ENCODE data around the gene HIP1. TPM values are rescaled to one million over a fixed set of nuclear protein-coding genes. Genes with fewer than 3 reads are reported as not detected.
A peak's percentile ranks its signal among the peaks of the same experiment; 100 is the strongest.

The HIP1 gene
- total and polyA plus RNA-seq, 9 of the 15 experiments (the other 6 are each of a cell fraction or from before 2014, with no cell fraction given) = 2.4 to 13.7 (median 9.5) TPM

GRCh38 chr7:75738975-75739795, 444 bp upstream of the HIP1 start (continued):
- TF ChIP-seq, protein P1, sequence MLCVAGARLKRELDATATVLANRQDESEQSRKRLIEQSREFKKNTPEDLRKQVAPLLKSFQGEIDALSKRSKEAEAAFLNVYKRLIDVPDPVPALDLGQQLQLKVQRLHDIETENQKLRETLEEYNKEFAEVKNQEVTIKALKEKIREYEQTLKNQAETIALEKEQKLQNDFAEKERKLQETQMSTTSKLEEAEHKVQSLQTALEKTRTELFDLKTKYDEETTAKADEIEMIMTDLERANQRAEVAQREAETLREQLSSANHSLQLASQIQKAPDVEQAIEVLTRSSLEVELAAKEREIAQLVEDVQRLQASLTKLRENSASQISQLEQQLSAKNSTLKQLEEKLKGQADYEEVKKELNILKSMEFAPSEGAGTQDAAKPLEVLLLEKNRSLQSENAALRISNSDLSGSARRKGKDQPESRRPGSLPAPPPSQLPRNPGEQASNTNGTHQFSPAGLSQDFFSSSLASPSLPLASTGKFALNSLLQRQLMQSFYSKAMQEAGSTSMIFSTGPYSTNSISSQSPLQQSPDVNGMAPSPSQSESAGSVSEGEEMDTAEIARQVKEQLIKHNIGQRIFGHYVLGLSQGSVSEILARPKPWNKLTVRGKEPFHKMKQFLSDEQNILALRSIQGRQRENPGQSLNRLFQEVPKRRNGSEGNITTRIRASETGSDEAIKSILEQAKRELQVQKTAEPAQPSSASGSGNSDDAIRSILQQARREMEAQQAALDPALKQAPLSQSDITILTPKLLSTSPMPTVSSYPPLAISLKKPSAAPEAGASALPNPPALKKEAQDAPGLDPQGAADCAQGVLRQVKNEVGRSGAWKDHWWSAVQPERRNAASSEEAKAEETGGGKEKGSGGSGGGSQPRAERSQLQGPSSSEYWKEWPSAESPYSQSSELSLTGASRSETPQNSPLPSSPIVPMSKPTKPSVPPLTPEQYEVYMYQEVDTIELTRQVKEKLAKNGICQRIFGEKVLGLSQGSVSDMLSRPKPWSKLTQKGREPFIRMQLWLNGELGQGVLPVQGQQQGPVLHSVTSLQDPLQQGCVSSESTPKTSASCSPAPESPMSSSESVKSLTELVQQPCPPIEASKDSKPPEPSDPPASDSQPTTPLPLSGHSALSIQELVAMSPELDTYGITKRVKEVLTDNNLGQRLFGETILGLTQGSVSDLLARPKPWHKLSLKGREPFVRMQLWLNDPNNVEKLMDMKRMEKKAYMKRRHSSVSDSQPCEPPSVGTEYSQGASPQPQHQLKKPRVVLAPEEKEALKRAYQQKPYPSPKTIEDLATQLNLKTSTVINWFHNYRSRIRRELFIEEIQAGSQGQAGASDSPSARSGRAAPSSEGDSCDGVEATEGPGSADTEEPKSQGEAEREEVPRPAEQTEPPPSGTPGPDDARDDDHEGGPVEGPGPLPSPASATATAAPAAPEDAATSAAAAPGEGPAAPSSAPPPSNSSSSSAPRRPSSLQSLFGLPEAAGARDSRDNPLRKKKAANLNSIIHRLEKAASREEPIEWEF (CRISPR knock-in tag; IDR thresholded peaks at IDR 0.05) = no peak
- TF ChIP-seq SMARCE1 (IDR thresholded peaks at IDR 0.05) = no peak
- peak; percentile 74 to 89 for TF ChIP-seq MNT (conservative IDR thresholded peaks at IDR 0.05)
- TF ChIP-seq STAT5A (IDR thresholded peaks at IDR 0.05; ENCODE audit: borderline replicate concordance, low read length) = no peak
- TF ChIP-seq ZBTB9 (CRISPR knock-in tag; IDR thresholded peaks at IDR 0.05) = peak; percentile 85; the same call in 1 of the 2 replicates
- TF ChIP-seq, protein P2, sequence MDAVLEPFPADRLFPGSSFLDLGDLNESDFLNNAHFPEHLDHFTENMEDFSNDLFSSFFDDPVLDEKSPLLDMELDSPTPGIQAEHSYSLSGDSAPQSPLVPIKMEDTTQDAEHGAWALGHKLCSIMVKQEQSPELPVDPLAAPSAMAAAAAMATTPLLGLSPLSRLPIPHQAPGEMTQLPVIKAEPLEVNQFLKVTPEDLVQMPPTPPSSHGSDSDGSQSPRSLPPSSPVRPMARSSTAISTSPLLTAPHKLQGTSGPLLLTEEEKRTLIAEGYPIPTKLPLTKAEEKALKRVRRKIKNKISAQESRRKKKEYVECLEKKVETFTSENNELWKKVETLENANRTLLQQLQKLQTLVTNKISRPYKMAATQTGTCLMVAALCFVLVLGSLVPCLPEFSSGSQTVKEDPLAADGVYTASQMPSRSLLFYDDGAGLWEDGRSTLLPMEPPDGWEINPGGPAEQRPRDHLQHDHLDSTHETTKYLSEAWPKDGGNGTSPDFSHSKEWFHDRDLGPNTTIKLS (IDR thresholded peaks at IDR 0.05; ENCODE audit: borderline replicate concordance, low read depth) = peak; percentile 44; the same call in 1 of the 2 replicates
- no peak for TF ChIP-seq ZKSCAN8 (CRISPR knock-in tag; IDR thresholded peaks at IDR 0.05)
- TF ChIP-seq NCOA6 (IDR thresholded peaks at IDR 0.05) = no peak
- TF ChIP-seq ZNF274 (IDR thresholded peaks at IDR 0.05; ENCODE audit: borderline replicate concordance, low read depth, low read length) = no peak
- TF ChIP-seq ZFP1 (CRISPR knock-in tag; IDR thresholded peaks at IDR 0.05) = no peak
- TF ChIP-seq ZBTB7A (IDR thresholded peaks at IDR 0.05; ENCODE audit: borderline replicate concordance, control insufficient read depth, low read depth, low read length) = peak; percentile 89
- TF ChIP-seq MAZ (CRISPR knock-in tag; conservative IDR thresholded peaks at IDR 0.05 in 1 of 2, IDR thresholded peaks at IDR 0.05 in 1 of 2) = peak; percentile 87 to 97
- TF ChIP-seq RAD51 (IDR thresholded peaks at IDR 0.05; ENCODE audit: borderline replicate concordance, low read depth) = no peak
- TF ChIP-seq, protein P3, sequence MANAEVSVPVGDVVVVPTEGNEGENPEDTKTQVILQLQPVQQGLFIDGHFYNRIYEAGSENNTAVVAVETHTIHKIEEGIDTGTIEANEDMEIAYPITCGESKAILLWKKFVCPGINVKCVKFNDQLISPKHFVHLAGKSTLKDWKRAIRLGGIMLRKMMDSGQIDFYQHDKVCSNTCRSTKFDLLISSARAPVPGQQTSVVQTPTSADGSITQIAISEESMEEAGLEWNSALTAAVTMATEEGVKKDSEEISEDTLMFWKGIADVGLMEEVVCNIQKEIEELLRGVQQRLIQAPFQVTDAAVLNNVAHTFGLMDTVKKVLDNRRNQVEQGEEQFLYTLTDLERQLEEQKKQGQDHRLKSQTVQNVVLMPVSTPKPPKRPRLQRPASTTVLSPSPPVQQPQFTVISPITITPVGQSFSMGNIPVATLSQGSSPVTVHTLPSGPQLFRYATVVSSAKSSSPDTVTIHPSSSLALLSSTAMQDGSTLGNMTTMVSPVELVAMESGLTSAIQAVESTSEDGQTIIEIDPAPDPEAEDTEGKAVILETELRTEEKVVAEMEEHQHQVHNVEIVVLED (CRISPR knock-in tag; IDR thresholded peaks at IDR 0.05) = peak; percentile 71; the same call in 1 of the 2 replicates
- TF ChIP-seq HLTF (IDR thresholded peaks at IDR 0.05) = no peak
